Measurements from ENCODE around the gene TMEM88.

Gene TMEM88

GRCh38 chr17:7833011-7833794 is 21.7 kb upstream of the TMEM88 start:
- DNase-seq: no peak

DNA sequence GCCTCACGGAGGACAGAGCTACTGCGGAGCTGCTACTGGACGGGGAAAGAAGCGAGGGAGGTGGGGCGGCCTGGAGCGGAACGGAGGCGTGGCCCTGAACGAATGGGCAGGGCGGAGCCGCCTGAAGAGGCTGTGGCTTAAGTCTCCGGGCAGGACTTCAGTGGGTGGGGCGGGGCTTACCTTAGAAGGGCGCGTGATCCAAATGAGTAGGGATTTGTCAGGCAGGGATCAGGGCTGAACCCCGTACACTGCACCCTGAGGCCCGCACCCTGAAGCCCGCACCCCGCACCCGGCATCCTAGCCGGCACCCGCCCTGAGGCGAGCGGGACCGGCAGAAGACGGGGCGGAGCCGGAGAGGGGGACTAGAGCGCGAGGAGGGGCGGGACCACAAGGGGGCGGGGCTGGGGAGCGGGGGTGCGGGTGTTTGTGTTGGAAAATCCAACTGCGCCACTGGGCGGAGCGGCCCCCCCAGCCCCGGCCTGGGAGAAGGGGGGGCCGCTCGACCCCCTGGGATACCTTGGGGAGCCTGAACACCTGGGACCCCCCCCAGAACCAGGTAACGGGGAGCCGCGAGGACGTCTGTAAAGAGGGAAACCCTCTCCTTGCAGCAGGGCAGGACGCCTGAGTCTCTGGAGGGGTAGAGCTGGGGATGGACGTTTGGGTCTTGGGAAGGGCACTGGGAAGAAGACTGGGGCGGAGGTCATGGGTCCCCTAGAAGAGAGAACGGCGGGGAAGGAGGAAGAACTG is 20.9 kb upstream of the TMEM88 start, which contains the start of gene KDM6B:
Gene KDM6B (plus strand): TSS at position 423 of the 747 bp plus-strand sequence. CDS start 11,338 bp downstream, outside the sequence.
- peak; percentile 93 for DNase-seq

DNA sequence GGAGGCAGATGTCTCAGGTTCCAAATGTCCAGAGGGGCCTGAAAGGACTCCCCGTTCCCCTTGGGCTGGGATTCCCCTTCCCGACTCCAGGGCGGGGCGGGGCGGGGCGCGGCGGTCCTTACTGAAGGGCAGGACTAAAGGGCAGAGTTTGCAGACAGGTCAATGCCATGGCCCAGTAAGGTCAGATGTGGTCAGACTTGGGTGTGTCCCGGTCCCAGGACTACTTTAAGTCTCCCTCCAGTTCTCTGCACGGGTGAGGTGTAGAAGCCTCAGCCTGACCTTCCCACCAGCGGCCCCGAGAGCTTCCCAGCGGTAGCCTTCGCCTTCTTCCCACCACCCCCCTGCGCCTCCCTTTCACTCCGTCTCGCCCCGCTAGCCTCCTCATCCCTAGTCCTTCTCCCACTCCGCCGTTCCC is 20.3 kb upstream of the TMEM88 start:
- DNase-seq: peak; percentile 59

- peak; percentile 91 for DNase-seq
These were observed 19.7 kb upstream of the TMEM88 start for GRCh38 chr17:7834957-7835813.

DNA sequence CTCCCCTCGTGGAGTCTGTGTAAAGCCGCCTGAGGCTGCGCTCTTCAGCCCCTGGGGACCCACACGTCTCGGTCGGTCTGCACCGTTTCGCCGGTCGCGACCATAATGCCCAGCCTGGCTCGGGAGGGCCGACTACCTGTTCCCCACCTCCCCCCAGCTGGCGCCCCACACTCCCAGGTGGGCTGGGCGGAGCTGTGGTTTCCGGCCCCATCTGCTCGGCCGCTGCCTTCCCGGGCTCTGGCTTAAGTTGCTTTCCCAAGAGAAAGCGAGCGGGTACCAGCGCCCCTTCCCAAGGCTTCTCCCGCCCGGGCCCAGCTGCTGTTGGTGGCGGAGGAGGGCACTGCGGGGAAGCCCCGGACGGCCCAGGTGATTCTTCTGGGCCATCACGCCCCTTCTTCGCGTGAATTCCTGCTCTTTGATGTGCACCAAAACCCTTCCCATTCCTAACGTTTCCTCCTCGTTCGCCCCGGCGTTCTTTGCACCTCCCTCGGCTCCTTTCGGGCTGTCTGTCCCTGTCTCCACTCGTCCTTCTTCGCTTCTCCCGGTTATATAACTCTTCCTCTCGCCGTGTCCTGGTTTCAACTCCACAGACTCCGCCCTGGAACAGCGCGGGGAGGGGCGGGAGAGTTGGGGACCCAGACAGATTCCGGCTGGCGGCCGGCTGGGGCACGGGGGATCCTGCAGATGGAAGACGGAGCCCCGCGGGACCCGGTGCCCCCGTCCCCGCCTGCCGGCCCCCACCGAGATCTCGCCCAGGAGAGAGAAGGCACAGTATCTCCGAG is 18.9 kb upstream of the TMEM88 start:
- peak; percentile 33 for DNase-seq

DNA sequence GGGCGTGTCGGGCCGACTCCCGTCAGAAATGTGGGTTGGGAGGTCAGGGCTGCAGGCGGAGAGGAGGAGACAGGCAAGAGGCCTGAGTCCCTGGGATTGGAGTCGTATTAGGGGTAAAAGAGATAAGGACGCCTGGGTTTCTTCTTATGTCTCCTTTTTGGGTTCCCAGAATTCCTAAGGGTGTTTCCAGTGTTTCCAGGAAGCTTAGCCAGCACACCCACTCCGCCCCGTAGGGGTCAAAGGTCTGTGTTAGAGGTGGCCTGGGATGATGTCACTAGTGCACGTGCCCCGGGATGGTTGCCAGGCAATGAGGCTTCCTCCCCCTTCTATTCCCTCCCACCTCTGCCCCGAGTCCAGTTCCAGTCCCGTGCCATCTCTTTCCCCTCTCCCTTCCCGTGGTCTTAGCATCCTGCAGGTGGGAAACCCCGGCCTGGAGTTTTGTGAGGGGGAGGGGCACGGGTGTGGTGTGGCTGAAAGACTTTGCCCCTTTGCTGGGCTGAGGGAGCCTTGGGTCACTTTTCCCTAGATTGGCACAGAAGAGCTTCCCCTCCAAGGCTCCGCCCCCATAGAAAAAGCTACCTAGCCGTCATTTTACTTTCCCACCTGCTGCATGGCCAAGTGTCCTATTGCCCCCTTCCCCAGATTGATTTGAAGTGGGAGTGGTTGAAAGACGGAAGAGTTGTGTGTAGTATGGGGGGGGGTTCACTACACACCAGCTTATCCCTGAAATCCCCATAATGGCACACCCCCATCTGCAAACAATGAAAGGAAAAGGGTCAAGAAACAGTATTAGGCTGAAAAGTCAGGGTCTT is 18.1 kb upstream of the TMEM88 start:
- peak; percentile 60 for DNase-seq

DNA sequence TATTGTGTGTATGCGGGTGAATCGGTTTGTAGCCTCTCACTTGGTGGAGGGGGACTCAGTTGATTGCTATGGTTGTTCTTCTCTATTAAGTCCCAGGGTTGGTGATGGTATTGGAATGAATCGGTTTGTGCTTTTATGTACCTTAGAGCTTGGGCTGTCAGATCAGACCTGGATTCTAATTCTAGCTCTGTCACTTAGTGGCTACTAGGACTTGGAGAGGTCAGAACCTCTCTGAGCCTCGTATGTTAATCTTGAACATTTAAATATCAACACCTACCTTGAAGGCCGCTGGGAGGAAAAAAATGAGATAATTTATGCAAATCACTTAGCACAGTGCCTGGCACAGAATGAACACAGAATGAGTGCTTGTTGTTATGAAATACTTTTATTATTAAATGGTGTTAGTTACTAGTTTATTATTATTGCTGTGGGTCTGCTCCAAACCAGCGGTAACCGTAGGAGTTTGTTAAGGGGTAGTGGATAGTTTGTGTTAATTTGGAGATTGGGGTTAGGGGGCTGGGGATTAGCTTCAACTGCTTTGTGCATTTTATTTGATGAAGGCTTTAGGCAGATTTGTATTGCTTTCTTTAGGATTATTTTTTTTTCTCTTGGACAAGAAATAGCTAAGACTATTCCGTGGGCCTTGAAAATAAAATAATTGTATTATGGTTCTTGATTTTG is 17.3 kb upstream of the TMEM88 start:
- DNase-seq: no peak

DNA sequence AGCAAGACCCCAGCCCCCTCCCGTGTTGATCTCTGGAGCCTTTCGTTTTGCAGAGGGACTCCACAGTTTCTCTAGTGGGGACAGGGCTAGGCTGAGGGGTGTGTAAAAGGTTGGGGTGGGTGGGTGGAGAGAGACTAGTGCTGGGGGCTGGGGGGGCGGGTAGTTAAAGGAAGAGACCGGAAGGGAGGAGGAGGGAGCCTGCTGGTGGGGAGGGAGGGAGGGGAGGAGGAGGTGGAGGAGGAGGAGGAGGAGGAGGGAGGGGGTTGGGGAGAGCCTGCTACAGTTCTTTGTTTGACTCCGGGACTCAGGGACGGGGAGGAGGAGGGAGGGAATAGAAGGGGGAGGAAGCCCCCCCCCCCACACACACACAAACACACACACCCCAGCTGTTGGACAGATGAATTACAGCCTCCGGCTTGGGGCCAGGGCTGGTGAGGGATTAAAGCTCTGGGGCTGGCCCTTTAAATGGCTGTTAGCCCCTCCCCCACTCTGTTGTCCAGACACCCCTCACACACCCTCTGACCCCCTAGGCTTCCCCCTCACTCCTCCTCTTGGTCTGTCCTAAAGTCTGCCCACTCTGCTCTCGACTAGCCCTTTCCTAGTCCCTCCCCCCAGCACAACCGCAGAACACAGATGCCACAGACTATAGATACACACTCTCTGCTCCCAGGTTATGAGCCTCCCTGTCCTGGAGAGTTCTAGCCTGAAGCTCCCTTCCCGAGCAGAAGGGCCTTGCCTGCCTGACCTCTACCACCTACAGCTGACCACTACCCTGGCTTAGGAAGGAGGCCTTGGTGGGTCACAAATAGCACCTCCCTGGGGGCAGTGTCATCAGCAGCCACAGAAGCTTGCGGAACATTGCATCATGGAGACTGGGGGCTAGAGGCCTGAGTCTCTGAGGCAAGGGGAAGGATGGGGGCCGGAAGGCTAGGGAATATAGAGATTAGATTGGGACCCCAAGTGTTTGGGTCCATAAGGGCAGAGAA is 16.5 kb upstream of the TMEM88 start:
- DNase-seq: peak; percentile 57

GRCh38 chr17:7839190-7839875 is 15.5 kb upstream of the TMEM88 start:
- DNase-seq: no peak

- no peak for DNase-seq
These were observed 15.0 kb upstream of the TMEM88 start for GRCh38 chr17:7839876-7840261.

GRCh38 chr17:7840441-7840840 is 14.4 kb upstream of the TMEM88 start:
- DNase-seq: no peak

DNA sequence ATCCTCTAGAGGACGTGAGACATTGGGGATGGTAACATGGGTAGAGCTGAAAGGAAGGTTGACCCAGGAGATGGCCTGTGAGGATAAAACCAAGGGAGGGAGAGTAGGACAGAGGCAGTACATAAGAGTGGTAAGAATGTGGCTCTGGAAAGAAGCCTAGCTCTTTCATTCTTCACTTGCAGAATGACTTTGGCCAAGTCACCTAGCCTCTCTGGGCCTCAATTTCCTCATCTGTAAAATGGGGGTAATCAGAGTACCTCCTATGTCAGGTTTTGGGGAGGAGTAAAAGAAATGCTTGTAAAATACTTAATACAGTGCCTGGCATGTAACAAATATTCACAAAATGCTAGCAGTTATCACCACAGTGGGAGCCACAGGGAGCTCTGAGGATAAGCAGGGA is 14.0 kb upstream of the TMEM88 start:
- DNase-seq: no peak

- peak; percentile 97 for DNase-seq
These were observed 13.4 kb upstream of the TMEM88 start for GRCh38 chr17:7841396-7841914.

GRCh38 chr17:7841915-7842379 is 12.9 kb upstream of the TMEM88 start:
- DNase-seq: peak; percentile 86

DNA sequence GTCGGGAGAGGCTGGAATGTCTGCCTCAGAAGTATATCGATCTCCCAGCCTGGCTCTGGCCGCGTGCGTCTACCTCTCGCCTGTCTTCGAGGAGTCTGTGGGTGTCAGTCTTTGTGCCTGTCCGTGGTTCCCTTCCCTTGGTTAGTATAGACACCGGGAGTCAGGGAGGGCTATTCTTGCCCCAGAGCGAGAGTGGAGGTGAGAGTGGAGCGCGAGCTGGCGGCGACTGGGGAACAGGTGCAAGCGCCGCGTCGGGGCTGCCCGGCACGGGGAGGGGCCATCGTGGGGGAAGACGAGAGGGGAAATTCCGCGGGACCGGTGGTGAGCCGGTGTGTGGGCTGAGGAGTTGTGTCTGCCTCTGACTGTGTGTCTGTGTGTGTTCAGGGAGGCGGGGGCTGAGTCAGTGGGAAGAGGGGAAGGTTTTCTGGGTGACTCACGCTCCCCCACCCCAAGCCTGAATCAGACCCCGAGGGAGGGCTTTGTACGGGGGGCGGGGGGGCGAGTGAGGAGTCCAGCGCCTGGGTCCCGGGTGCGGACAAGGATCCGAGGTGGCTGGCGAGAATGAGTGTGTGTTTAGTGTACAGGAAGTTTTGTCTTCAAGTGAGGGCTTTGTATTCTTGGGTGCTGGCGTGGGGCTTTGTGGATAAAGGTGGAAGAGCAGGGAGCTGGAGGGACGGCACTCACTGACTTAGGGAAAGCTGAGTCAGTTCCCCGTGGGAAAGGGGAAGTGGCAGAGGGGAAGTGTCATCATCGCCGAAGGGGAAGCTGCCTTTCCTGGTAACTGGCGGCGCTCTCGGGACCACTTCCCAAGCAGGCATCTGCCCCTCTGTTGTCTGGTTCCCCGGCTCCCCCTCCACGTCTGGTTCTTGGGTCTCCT is 12.2 kb upstream of the TMEM88 start:
- DNase-seq: peak; percentile 93

DNA sequence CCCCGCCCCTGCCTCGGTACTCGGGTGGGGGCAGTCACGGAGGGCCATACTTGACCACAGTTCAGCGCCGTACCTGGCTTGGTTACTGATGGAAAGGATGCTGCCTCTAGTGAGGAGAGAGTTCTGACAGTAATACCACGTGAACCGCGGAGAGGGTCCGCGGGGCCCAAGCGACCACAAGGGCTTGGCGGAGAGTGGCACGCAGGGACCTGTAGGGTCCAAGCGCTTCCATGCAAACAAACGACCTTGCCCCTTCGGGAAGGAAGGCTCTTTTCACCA is 11.7 kb upstream of the TMEM88 start:
- no peak for DNase-seq

- DNase-seq: peak; percentile 93
These were observed 11.2 kb upstream of the TMEM88 start for GRCh38 chr17:7843536-7844291.
